HG02763 (cell line): ENCODE results near the gene GALNT1.

Experiments
- ATAC-seq: cut with Tn5 transposase; IDR thresholded peaks from one replicate; pipeline ENCODE4 v1.9.1; 2021; ENCODE audit warnings: mild to moderate bottlenecking, moderate library complexity; ENCODE audit not compliant: unreplicated experiment

GALNT1 gene

DNA sequence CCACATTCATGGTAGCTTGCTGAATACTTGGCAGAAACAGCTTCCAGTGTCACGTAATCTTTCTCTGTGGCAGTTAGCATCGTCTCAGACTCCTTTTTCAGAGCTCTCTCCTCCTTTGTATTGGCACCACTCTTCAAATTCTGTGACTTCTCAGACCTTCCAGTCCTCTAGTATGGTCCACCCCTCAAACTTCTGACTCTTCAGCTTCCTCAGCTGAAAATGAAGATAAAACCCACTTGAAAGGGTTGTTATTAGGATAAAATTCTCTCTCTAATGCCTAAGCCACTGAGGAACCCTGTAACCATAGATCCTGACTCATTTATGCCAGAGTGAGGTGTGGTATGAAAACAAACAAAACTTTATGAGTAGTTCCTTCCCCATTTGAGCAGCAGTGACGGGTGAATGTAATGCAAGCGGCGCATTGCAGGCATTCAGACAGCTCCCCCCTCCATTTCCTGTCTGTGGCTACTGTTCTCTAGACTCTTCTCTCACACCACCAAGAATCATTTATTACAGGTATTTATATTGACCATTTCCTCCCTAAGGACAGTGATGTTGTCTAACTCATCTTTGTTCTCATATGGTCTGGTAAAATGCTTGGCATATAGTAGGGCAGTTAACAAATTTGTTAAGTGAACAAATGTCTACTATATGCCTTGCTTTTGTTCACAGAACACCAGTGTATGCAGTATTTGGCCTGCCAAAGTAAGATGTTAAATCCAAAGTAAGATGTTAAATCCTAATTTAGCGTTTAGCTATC lies 35.3 kb downstream of the GALNT1 start:
- peak; percentile 98 for ATAC-seq

- no peak for ATAC-seq
Measured at GRCh38 chr18:35617865-35618264, 36.3 kb downstream of the GALNT1 start.

- ATAC-seq: no peak
Measured at GRCh38 chr18:35618289-35618688, 36.7 kb downstream of the GALNT1 start.

DNA sequence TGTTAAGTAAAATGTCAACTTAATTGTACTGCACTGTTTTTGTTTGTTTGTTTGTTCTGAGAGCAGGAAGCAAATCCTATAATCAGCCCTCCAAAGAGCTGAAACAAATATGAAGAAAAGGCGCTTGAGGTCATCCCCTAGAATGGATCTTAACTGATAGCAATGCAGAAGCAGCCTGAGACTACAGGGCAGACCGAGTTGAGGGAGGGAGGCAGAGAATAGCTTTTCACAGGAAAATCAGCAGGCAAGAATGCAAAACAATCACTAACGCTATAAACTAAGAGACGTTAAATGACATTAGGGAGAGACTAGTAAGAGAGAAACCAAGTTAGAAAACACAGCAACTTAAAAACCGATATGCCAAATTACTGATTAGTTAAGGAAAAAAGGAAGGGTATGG lies 37.2 kb downstream of the GALNT1 start:
- no peak for ATAC-seq

- ATAC-seq: no peak
Measured at GRCh38 chr18:35619464-35619863, 37.9 kb downstream of the GALNT1 start.

DNA sequence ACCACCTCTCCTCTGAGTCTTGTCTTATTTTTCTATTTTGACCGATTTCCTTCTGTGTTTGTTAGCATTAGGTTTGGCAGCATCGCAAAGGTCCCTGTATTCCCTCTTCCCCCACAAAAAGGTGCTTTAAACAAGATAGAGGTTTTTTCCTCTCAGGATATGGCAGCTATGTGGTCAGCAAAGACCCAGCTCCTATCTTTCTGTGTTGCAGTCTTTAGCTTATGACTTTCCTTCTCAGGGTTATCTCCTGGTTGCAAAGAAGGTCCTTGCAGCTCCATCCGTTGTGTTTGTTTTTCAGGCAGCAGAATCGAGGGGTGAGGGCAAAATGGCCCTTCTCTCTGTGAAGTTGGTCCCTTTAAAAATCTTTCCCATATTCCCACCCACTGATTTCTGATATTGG lies 38.4 kb downstream of the GALNT1 start:
- ATAC-seq: no peak

DNA sequence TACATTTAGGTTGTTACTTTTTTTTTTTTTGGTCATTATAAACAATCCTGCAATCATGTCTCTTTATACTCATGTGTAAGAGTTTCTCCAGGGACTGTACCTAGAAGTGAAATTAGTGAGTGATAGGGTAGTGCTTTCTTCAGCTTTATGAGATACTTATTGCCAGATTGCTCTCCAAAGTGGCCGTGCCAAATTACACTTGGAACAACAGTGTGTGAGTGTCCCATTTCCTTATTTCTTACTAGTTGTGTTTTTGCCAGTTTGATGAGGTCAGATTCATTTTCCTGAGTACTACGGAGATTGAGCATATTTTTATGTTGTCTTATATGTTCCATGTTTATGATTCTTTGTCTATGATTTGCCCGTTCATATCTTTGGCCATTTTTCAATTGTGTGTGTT lies 39.2 kb downstream of the GALNT1 start:
- ATAC-seq: no peak

- ATAC-seq: no peak
Measured at GRCh38 chr18:35623255-35623654, 41.7 kb downstream of the GALNT1 start.

- ATAC-seq: no peak
Measured at GRCh38 chr18:35624146-35624545, 42.6 kb downstream of the GALNT1 start.

DNA sequence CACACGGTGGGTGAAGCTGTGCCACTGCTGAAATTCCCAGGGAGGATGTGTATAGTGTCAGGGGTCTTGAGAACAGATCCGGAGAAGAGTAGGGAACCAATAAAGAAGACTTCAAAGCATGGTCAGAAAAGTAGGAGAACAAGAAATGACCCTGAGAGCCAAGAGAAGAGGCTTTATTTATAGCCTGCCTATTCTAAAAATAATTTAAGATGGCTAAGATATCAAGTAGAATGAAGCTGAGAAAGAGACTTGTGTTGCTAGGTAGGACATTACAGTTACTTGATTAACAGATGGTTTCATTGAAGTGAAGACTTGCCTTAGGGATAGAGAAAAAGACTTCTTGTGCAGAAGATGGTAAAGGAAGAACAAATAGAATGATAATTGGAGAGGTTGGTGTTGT lies 43.7 kb downstream of the GALNT1 start:
- ATAC-seq: no peak

DNA sequence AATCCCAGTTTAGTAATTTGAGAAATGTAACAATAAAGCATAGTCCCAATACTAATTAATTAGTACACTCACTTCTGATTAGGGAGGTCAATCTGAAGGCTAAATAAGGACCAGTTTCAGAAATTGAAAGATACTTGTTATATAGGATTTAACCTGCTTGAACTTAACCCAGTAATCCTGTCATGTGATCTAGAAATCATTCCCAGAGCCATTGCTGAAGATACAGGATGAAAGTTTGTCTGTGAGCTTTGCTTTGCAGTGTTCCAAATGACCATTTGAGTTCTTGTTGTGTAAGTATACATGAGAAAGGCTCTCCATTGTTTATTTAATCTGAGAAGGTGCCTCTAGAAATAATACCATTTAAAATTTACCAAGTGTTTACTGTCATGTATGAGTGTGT lies 52.2 kb downstream of the GALNT1 start:
- no peak for ATAC-seq

DNA sequence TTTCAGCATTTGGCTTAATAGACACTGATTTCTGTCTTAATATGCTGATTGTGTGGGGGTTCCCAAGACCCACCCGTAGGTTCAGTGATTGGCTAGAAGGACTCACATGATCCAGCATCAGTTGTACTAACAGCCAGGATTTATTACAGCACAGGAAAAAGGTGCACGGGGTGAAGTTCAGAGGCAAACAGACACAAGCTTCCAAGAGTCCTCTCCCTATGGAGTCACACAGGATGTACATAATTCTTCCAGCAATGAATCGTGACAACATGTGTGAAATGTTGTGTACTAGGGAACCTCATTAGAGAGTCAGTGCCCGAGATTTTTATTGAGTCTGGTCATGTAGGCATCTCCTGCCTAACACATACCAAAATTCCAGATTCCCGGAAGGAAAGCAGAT lies 52.8 kb downstream of the GALNT1 start:
- ATAC-seq: no peak

- no peak for ATAC-seq
Measured at GRCh38 chr18:35635170-35635569, 53.6 kb downstream of the GALNT1 start.

DNA sequence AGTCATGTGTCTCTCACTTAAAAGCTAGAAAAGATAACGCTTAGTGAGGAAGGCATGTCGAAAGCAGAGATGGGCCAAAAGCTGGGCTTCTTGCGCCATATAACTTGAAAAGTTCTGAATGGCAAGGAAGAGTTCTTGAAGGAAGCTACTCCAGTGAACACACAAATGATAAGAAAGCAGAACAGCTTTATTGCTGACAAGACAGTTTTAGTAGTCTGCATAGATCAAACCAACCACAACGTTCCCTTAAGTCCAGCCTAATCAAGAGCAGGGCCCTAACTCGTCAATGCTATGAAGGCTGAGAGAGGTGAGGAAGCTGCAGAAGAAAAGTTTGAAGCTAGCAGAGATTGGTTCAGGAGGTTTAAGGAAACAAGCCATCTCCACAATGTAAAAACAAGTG lies 55.7 kb downstream of the GALNT1 start:
- no peak for ATAC-seq

- ATAC-seq: no peak
Measured at GRCh38 chr18:35639296-35639695, 57.8 kb downstream of the GALNT1 start.

DNA sequence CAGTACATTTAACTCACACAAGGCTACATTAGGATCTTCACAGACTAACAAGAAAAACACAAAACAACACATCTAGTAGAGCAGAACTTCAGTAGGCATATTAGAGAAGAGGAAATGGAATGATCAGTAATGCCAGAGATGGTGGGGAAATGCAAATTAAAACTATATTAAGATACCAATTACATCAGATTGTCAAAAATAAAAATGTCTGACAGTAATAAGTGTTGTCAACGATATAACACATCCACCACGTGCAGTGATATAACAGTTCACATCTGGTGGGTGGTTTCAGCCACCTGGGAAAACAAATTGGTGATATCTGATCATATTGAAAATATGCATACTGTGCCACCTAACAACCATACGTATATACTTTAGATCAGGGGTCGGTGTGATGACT lies 59.9 kb downstream of the GALNT1 start:
- ATAC-seq: no peak

DNA sequence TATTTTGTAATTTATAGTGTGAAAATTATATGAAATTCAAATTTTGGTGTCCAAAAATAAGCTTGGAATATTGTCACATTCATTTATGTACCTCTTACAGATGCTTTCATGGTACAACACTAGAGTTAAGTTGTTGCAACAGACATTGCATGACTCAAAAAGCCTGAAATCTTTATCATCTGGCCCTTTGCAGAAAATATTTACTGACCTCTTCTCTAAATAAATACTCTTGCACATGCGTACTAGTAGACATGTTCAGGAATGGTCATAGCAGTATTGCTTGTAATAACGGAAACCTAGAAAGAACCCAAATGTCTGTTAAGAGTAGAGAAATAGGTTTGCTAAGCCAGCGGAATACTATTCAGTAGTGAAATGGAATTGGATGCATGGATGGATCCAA lies 60.4 kb downstream of the GALNT1 start:
- ATAC-seq: no peak

- no peak for ATAC-seq
Measured at GRCh38 chr18:35642802-35643201, 61.3 kb downstream of the GALNT1 start.

DNA sequence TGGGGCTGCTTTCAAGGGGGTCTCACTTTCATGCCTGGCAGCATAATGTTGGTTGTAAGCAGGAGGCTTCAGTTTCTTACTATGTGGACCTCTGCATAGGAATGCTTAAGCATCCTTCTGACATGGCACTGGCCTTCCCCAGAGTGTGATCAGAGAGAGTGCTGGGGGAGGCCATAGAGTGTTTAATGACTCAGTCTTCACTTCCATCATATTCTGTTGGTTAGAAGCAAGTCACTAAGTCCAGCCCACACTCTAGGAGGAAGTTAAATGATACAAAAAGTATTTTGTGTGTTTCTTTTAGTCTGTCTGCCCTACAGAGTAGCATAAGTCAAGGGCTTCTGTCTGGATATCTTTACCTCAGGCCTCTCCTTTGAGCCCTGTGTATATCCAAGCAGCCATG lies 64.9 kb downstream of the GALNT1 start:
- no peak for ATAC-seq

DNA sequence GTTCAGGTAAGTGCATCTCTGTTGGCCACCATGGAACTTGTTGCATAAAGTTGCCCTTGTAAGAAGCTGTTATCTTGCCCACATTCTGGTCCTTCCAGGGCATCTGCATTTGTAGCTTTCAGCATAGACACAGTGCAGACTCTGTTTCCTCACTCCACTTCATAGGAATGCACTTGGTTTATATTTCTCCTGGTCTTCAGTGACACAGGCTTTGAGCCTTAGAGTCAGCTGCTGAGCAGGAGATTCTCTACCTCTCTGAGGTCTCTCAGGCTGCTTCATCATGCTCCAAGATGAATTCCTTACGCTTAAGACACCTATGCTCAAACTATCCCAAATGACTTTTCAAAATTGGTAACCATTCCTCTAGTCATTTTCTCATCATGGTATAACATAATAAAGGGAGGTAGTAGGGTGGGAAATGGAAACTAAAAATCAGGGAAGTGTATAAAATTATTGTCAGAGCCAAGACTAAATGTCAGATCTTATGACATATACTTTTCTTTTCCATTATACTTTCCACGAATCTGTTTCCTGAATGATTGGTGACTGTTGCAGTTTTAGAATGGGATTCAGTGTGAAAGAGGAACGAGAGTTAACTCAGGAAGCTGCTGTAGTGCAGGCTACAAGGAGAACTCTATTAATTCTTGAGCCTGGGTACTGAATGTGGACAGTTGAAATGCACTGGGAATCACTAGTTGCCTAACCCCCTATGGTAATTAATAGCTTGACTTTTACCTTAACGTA lies 72.0 kb downstream of the GALNT1 start:
- no peak for ATAC-seq

DNA sequence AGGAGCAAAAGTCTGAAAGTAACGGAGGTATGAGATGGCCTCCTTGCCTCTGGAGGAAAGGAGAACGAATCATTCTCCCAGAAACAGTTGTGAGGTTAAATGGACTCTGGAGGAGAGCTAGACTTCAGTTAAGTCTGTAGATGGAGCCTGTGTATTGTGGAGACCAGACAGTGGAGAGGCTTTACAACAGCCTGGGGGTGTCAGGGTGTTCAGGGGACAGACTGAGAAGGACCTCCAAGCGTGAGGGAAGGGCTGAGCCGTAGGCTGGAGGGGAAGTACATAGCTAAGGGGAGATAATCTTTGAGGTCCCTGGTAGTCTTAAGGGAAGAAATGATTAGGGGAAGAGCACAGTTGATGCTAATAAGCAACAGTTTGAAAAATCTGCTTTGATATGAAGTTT lies 76.6 kb downstream of the GALNT1 start:
- ATAC-seq: no peak

DNA sequence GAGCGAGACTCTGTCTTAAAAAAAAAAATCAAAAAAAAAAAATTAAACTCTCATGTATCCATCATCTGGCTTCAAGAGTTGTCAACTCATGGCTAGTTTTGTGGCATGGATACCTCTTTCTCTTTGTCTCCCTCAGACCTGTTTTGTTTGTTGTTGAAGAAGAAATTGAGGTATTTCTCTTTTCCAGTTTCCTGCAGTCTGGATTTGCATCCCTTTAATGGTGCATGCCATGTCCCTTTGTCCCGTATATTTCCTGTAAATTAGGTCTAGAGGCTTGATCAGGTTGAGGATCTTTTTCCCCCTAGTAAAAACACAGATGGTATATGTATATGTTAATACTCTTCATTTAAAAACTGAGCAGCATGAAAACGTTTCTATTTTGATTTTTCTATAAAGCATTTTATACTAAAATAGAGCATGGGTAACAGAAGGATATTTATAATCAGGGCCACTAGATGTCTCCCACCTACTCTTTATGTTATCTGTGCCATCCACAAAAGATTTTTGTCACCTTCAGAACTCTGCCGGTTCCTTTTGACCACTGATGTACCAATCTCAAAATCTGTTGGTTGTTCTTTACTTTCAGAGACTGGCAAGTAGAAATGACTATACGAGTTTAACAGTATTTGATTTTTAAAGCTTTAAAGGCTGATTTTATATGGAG lies 80.1 kb downstream of the GALNT1 start:
- ATAC-seq: no peak
